Measurements from ENCODE around the gene MTCH1. TPM values are rescaled to one million over a fixed set of nuclear protein-coding genes. Genes with fewer than 3 reads are reported as not detected.

The MTCH1 gene
- total and polyA plus RNA-seq, 8 donors: 145 to 192 (median 164) TPM

- H3K4me1 ChIP-seq: peaks cover 16 to 63% of the 10 kb centered on the region in 2 donors
- DNase-seq (peak in 2 of 4 donors; percentile 65 to 76), ATAC-seq (peak; percentile 25)
- peak overlapping the region; percentile 98 to 99 for H3K4me3 ChIP-seq
- peaks cover 0 to 21% of the 10 kb centered on the region in 2 donors for H3K36me3 ChIP-seq
- no peaks in the 10 kb centered on the region for H3K27me3 ChIP-seq
- peak overlapping the region; percentile 95 to 98 for H3K27ac ChIP-seq
- no peaks in the 10 kb centered on the region for H3K9me3 ChIP-seq
- TF ChIP-seq, protein P1, sequence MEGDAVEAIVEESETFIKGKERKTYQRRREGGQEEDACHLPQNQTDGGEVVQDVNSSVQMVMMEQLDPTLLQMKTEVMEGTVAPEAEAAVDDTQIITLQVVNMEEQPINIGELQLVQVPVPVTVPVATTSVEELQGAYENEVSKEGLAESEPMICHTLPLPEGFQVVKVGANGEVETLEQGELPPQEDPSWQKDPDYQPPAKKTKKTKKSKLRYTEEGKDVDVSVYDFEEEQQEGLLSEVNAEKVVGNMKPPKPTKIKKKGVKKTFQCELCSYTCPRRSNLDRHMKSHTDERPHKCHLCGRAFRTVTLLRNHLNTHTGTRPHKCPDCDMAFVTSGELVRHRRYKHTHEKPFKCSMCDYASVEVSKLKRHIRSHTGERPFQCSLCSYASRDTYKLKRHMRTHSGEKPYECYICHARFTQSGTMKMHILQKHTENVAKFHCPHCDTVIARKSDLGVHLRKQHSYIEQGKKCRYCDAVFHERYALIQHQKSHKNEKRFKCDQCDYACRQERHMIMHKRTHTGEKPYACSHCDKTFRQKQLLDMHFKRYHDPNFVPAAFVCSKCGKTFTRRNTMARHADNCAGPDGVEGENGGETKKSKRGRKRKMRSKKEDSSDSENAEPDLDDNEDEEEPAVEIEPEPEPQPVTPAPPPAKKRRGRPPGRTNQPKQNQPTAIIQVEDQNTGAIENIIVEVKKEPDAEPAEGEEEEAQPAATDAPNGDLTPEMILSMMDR (IDR thresholded peaks at IDR 0.05): no peak
- intact Hi-C loops (cut with DNase I): loop anchor here in 1 of 2 donors (10.0 kb wide), 1 partner anchor 100 kb away; the partner anchor contains the start of gene C6orf89
These were observed 1.2 kb downstream of the MTCH1 start for GRCh38 chr6:36984581-36985416.

DNA sequence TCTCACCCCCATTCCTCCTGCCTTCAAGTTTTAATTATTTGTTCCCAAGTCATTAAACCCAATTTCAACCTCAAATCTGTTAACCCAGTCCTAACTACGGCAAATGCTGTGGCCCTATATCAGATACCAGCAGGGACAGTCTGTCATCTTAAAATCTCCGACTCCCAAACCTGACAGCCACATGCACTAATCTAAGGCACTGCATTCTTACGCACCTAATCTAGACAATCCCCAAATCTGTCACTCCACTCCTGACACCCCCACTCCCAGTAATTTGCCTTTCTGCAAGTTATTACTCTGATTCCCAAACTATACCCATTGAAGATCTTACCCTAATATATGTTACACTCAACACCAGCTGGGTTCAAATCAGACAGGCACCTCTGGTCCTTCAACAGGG is 2.5 kb downstream of the MTCH1 start:
- Histone ChIP-seq H3K4me1 (peaks cover 16 to 73% of the 10 kb centered on the region in 2 donors), H3K9me3 (no peaks in the 10 kb centered on the region), H3K36me3 (peaks cover 0 to 32% of the 10 kb centered on the region in 2 donors), H3K4me3 (no peak overlapping the region), H3K27me3 (no peaks in the 10 kb centered on the region), H3K27ac (no peak overlapping the region)
- TF ChIP-seq, protein P1 (IDR thresholded peaks at IDR 0.05): no peak
- ATAC-seq: no peak
- intact Hi-C loops (cut with DNase I): loop anchor here in 1 of 2 donors (10.0 kb wide), 1 partner anchor 99 kb away; the partner anchor contains the start of gene C6orf89
- no peak for DNase-seq

GRCh38 chr6:36980876-36981619 is 4.9 kb downstream of the MTCH1 start:
- intact Hi-C loops (cut with DNase I): loop anchor here in 1 of 2 donors (10.0 kb wide), 1 partner anchor 96 kb away; the partner anchor contains the start of gene C6orf89
- no peak overlapping the region for H3K4me3 ChIP-seq
- H3K4me1 ChIP-seq: peaks cover 12 to 61% of the 10 kb centered on the region in 2 donors
- ATAC-seq (no peak), DNase-seq (no peak)
- TF ChIP-seq, protein P1 (IDR thresholded peaks at IDR 0.05): no peak
- H3K36me3 ChIP-seq: peaks cover 0 to 57% of the 10 kb centered on the region in 2 donors
- H3K9me3 ChIP-seq: no peaks in the 10 kb centered on the region
- no peaks in the 10 kb centered on the region for H3K27me3 ChIP-seq
- H3K27ac ChIP-seq: no peak overlapping the region

DNA sequence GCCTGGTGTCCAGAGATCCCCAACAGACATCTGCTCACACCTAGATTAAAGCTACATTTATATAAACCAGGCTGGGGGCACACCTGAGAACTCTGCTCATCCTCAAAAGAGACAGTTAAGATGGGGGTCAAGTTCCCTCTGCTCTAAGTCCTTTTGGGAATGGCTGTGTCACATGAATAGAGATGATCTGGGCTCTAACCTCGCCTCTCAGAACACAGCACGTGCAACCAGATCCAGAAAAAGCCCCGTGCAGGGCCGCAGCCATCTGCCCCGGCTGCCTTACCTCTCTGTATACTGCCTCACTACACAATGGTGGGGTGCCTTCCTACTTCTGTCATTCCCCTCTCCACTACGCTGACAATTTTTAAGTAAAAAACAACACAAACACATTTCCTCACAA is 5.9 kb downstream of the MTCH1 start:
- TF ChIP-seq, protein P1 (IDR thresholded peaks at IDR 0.05): no peak
- Histone ChIP-seq H3K27me3 (no peaks in the 10 kb centered on the region), H3K4me3 (no peak overlapping the region), H3K27ac (no peak overlapping the region), H3K9me3 (no peaks in the 10 kb centered on the region), H3K4me1 (peaks cover 12 to 61% of the 10 kb centered on the region in 2 donors), H3K36me3 (peaks cover 0 to 67% of the 10 kb centered on the region in 2 donors)
- intact Hi-C loops (cut with DNase I): loop anchor here in 1 of 2 donors (10.0 kb wide), 1 partner anchor 95 kb away; the partner anchor contains the start of gene C6orf89
- DNase-seq (no peak), ATAC-seq (no peak)
